ENCODE measurements around the gene GIGYF1.
A peak's percentile ranks its signal among the peaks of the same experiment; 100 is the strongest.

The GIGYF1 gene

GRCh38 chr7:100683659-100684533 lies 10.2 kb downstream of the GIGYF1 start:
- no peak for DNase-seq

GRCh38 chr7:100682991-100683658 lies 10.9 kb downstream of the GIGYF1 start:
- DNase-seq = no peak

- no peak for DNase-seq
These were observed 11.8 kb downstream of the GIGYF1 start for GRCh38 chr7:100682228-100682741.

- peak; percentile 13 for DNase-seq
These were observed 12.4 kb downstream of the GIGYF1 start for GRCh38 chr7:100681491-100682227.

- peak; percentile 28 for DNase-seq
These were observed 13.3 kb downstream of the GIGYF1 start for GRCh38 chr7:100680576-100681271.

GRCh38 chr7:100679927-100680575 lies 14.0 kb downstream of the GIGYF1 start:
- peak; percentile 37 for DNase-seq

GRCh38 chr7:100679129-100679926 lies 14.7 kb downstream of the GIGYF1 start:
- no peak for DNase-seq

- peak; percentile 20 for DNase-seq
These were observed 15.6 kb downstream of the GIGYF1 start for GRCh38 chr7:100678291-100678984.

- peak; percentile 16 for DNase-seq
These were observed 16.5 kb downstream of the GIGYF1 start for GRCh38 chr7:100677308-100678267.

GRCh38 chr7:100676501-100677306 lies 17.3 kb downstream of the GIGYF1 start:
- peak; percentile 14 for DNase-seq

GRCh38 chr7:100675581-100676350 lies 18.3 kb downstream of the GIGYF1 start:
- DNase-seq = peak; percentile 96

- DNase-seq = no peak
These were observed 19.0 kb downstream of the GIGYF1 start for GRCh38 chr7:100675105-100675451.

GRCh38 chr7:100674411-100675104 lies 19.5 kb downstream of the GIGYF1 start:
- peak; percentile 32 for DNase-seq

GRCh38 chr7:100673942-100674410 lies 20.1 kb downstream of the GIGYF1 start:
- peak; percentile 58 for DNase-seq

- peak; percentile 99 for DNase-seq
These were observed 20.6 kb downstream of the GIGYF1 start, which contains the start of gene GNB2 for GRCh38 chr7:100673302-100673941. Gene GNB2 (plus strand): TSS chr7:100673740. CDS start chr7:100676266, 2,526 bp downstream.
